ENCODE measurements around the gene CXXC5.

CXXC5 gene

GRCh38 chr5:139638736-139639618 lies 9.2 kb upstream of the CXXC5 start:
- no peak for DNase-seq

GRCh38 chr5:139639619-139640380 lies 8.3 kb upstream of the CXXC5 start:
- no peak for DNase-seq

- DNase-seq = no peak
Measured at GRCh38 chr5:139640421-139641115, 7.6 kb upstream of the CXXC5 start.

GRCh38 chr5:139641116-139642080 lies 6.8 kb upstream of the CXXC5 start:
- no peak for DNase-seq

GRCh38 chr5:139642213-139642612 lies 5.9 kb upstream of the CXXC5 start:
- DNase-seq = no peak

GRCh38 chr5:139642891-139643871 lies 5.0 kb upstream of the CXXC5 start:
- DNase-seq = no peak

GRCh38 chr5:139644001-139644456 lies 4.1 kb upstream of the CXXC5 start:
- DNase-seq = no peak

- no peak for DNase-seq
Measured at GRCh38 chr5:139644646-139645429, 3.3 kb upstream of the CXXC5 start.

- no peak for DNase-seq
Measured at GRCh38 chr5:139645430-139645871, 2.7 kb upstream of the CXXC5 start.

GRCh38 chr5:139646111-139646510 lies 2.0 kb upstream of the CXXC5 start:
- DNase-seq = no peak

GRCh38 chr5:139646912-139647505 lies 1.1 kb upstream of the CXXC5 start:
- no peak for DNase-seq

- DNase-seq = no peak
Measured at GRCh38 chr5:139647506-139648204, 494 bp upstream of the CXXC5 start.

- no peak for DNase-seq
Measured at GRCh38 chr5:139649082-139649991, 1.2 kb downstream of the CXXC5 start.

GRCh38 chr5:139650031-139650688 lies 2.0 kb downstream of the CXXC5 start:
- DNase-seq = no peak

GRCh38 chr5:139650689-139651042 lies 2.5 kb downstream of the CXXC5 start:
- DNase-seq = no peak

- no peak for DNase-seq
Measured at GRCh38 chr5:139651043-139651834, 3.1 kb downstream of the CXXC5 start.

All from COR-L47 (cell line).